HEK293 (cell line): ENCODE results near the gene PDE4D.

Source experiments
- CTCF ChIP-seq: fragments of 450-650 bp; formaldehyde crosslinking; IDR thresholded peaks from 2 replicates; pipeline ENCODE4 v1.5.1; 2016; ENCODE audit warnings: missing biosample characterization, missing genetic modification characterization
- GLIS1 ChIP-seq: fragments of 450-650 bp; formaldehyde crosslinking; IDR thresholded peaks from 2 replicates; pipeline ENCODE4 v1.5.1; 2016; ENCODE audit warnings: missing biosample characterization, missing genetic modification characterization
- PRDM2 ChIP-seq: fragments of 450-650 bp; formaldehyde crosslinking; IDR thresholded peaks from 2 replicates; pipeline ENCODE4 v1.5.1; 2016; ENCODE audit warnings: missing biosample characterization, missing genetic modification characterization, borderline replicate concordance
- REPIN1 ChIP-seq: fragments of 450-650 bp; formaldehyde crosslinking; IDR thresholded peaks from 2 replicates; pipeline ENCODE4 v1.5.1; 2017; ENCODE audit warnings: missing biosample characterization, missing genetic modification characterization, low read depth
- TCF7L2 ChIP-seq: IDR thresholded peaks from 2 replicates; pipeline ENCODE4 v1.6.1; 2011; ENCODE audit warnings: low read depth, mild to moderate bottlenecking, inconsistent platforms, low read length, moderate library complexity, borderline replicate concordance
- ZNF133 ChIP-seq: fragments of 450-650 bp; formaldehyde crosslinking; IDR thresholded peaks from 2 replicates; pipeline ENCODE4 v1.5.1; 2016; ENCODE audit warnings: missing biosample characterization, missing genetic modification characterization
- ZNF18 ChIP-seq: fragments of 450-650 bp; formaldehyde crosslinking; IDR thresholded peaks from 2 replicates; pipeline ENCODE4 v1.5.1; 2016; ENCODE audit warnings: missing biosample characterization, missing genetic modification characterization
- ZNF211 ChIP-seq: fragments of 450-650 bp; formaldehyde crosslinking; IDR thresholded peaks from 2 replicates; pipeline ENCODE4 v1.5.1; 2016; ENCODE audit warnings: low read depth, missing biosample characterization, missing genetic modification characterization
- ZNF24 ChIP-seq: fragments of 450-650 bp; formaldehyde crosslinking; IDR thresholded peaks from 2 replicates; pipeline ENCODE4 v1.5.1; 2016; ENCODE audit warnings: missing biosample characterization, missing genetic modification characterization
- ZNF274 ChIP-seq, 2 experiments: fragments of 200-500 bp in 1 of 2; fragments of 450-650 bp in 1 of 2; sonication (Bioruptor generic) in 1 of 2; formaldehyde crosslinking in 1 of 2; IDR thresholded peaks; 2 replicates each; pipeline versions ENCODE4 v1.5.1 to v1.6.1; 2014 to 2016; ENCODE audit warnings: borderline replicate concordance in 1 of 2, inconsistent platforms in 1 of 2, low read length in 1 of 2, missing biosample characterization in 1 of 2, missing genetic modification characterization in 1 of 2
- ZNF341 ChIP-seq: fragments of 450-650 bp; formaldehyde crosslinking; IDR thresholded peaks from 2 replicates; pipeline ENCODE4; 2016; ENCODE audit warnings: low read depth, missing biosample characterization, missing genetic modification characterization
- ZNF776 ChIP-seq: fragments of 450-650 bp; formaldehyde crosslinking; IDR thresholded peaks from 2 replicates; pipeline ENCODE4 v1.5.0; 2017; ENCODE audit warnings: missing biosample characterization, missing genetic modification characterization, borderline replicate concordance
- ZSCAN23 ChIP-seq: fragments of 450-650 bp; formaldehyde crosslinking; IDR thresholded peaks from 2 replicates; pipeline ENCODE4 v1.5.1; 2016; ENCODE audit warnings: missing biosample characterization, missing genetic modification characterization

- TF ChIP-seq ZNF24 (tag by site-specific recombination) (no peak), CTCF (tag by site-specific recombination) (no peak), ZNF341 (tag by site-specific recombination) (no peak), GLIS1 (tag by site-specific recombination) (no peak), TCF7L2 (no peak), ZNF18 (tag by site-specific recombination) (no peak), ZNF133 (tag by site-specific recombination) (no peak), ZNF776 (tag by site-specific recombination) (no peak), ZSCAN23 (tag by site-specific recombination) (no peak), PRDM2 (tag by site-specific recombination) (no peak), ZNF211 (tag by site-specific recombination) (no peak), ZNF274 (IDR thresholded peaks at IDR 0.05; ENCODE audit: low read length) (no peak), ZNF274 (tag by site-specific recombination; IDR thresholded peaks at IDR 0.05; ENCODE audit: borderline replicate concordance) (no peak), REPIN1 (tag by site-specific recombination) (no peak)
Observed at GRCh38 chr5:59674763-59675162, 218.8 kb downstream of the PDE4D start.
